ENCODE data around the gene CCL26.

CCL26 gene

DNA sequence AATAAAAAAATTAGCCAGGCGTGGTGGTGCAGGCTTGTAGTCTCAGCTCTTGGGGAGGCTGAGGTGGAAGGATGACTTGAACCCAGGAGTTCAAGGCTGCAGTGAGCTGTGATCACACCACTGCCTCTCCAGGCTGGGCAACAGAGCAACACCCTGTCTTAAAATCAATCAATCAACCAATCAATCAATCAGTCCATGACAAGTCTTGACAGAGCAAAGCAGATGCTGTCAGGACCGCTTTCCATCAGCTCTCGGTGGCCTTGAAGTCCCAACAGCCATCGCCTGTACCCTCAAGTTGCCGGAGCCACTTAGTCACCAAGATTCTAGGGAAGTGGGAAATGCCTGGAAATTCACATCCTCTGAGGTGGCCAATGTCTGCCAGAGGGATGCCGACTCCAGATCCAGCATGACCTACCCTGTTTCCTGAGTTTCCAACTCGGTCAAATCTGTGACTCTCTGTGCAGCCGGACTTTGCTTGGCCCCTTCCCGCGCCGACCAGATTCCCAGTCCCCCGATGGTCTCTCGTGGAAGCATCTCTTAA, 42.5 kb upstream of the CCL26 start:
- TF ChIP-seq, protein P1, sequence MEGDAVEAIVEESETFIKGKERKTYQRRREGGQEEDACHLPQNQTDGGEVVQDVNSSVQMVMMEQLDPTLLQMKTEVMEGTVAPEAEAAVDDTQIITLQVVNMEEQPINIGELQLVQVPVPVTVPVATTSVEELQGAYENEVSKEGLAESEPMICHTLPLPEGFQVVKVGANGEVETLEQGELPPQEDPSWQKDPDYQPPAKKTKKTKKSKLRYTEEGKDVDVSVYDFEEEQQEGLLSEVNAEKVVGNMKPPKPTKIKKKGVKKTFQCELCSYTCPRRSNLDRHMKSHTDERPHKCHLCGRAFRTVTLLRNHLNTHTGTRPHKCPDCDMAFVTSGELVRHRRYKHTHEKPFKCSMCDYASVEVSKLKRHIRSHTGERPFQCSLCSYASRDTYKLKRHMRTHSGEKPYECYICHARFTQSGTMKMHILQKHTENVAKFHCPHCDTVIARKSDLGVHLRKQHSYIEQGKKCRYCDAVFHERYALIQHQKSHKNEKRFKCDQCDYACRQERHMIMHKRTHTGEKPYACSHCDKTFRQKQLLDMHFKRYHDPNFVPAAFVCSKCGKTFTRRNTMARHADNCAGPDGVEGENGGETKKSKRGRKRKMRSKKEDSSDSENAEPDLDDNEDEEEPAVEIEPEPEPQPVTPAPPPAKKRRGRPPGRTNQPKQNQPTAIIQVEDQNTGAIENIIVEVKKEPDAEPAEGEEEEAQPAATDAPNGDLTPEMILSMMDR (IDR thresholded peaks at IDR 0.05; ENCODE audit: control insufficient read depth, extremely low read depth, insufficient read depth): no peak
- H3K4me3 ChIP-seq (ENCODE audit: low read depth, low read length): no peak overlapping the region
- no peak for DNase-seq (ENCODE audit: low read depth)

GRCh38 chr7:75813781-75814236, 41.8 kb upstream of the CCL26 start, which contains the start of gene CCL24:
Gene CCL24, minus strand, starts transcription at chr7:75813806. Its CDS starts 91 bp downstream, at chr7:75813715.
- no peak within 1 kb of the TSS for H3K4me3 ChIP-seq (ENCODE audit: low read depth, low read length)
- TF ChIP-seq, protein P1 (IDR thresholded peaks at IDR 0.05; ENCODE audit: control insufficient read depth, extremely low read depth, insufficient read depth): no peak
- DNase-seq (ENCODE audit: low read depth): no peak

- DNase-seq (ENCODE audit: low read depth): no peak
- H3K4me3 ChIP-seq (ENCODE audit: low read depth, low read length): no peak overlapping the region
- TF ChIP-seq, protein P1 (IDR thresholded peaks at IDR 0.05; ENCODE audit: control insufficient read depth, extremely low read depth, insufficient read depth): no peak
Observed at GRCh38 chr7:75813084-75813483, 41.1 kb upstream of the CCL26 start.

DNA sequence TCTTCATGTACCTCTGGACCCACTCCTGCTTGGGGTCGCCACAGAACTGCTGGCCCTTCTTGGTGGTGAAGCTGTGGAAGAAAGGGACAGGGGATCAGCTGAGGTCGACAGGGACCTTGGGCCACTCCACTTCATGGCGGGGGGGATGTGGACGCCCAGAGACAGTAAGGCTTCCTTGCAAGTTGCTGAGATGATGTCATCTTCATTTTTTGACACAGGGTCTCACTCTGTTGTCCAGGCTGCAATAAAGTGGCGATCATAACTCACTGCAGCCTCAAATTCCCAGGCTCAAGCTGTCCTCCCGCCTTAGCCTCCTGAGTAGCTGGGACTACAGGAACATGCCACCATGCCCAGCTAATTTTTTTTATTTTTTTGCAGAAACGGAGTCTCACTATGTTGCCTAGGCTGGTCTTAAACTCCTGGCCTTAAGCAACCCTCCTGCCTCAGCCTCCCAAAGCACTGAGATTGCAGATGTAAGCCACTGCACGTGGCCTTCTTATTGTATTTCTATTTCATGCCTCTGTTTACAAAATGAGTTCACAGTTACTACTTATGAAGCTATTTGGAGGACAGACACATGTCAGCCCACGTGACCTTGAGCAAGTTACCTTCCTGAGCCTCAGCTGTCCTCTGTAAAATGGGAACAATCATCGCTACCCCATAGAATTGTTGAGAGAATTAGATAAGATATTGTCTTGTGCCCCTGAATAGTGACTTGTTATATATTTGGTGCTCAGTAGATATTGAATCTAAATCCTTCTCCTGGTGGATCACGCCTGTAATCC, 40.1 kb upstream of the CCL26 start:
- no peak for DNase-seq (ENCODE audit: low read depth)
- TF ChIP-seq, protein P1 (IDR thresholded peaks at IDR 0.05; ENCODE audit: control insufficient read depth, extremely low read depth, insufficient read depth): no peak
- H3K4me3 ChIP-seq (ENCODE audit: low read depth, low read length): no peak overlapping the region

DNA sequence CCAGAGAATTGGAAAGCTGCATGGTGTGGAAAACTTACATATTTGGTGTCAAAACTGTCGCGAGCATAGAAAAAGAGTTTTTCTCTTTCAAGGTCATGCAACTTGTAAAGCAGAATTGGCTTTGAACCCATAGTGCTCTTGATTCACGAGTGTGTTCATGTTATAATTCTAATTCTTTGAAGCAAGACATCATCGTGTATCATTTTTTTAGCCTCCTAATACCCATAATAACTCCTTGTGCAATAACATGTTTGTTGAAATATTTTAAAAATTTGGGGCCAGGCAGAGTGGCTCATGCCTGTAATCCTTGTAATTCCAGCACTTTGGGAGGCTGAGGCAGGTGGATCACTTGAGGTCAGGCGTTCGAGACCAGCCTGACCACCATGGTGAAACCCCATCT, 37.4 kb upstream of the CCL26 start:
- no peak for DNase-seq (ENCODE audit: low read depth)
- TF ChIP-seq, protein P1 (IDR thresholded peaks at IDR 0.05; ENCODE audit: control insufficient read depth, extremely low read depth, insufficient read depth): no peak
- no peak overlapping the region for H3K4me3 ChIP-seq (ENCODE audit: low read depth, low read length)

- TF ChIP-seq, protein P1 (IDR thresholded peaks at IDR 0.05; ENCODE audit: control insufficient read depth, extremely low read depth, insufficient read depth): no peak
- no peak overlapping the region for H3K4me3 ChIP-seq (ENCODE audit: low read depth, low read length)
- peak; percentile 11 for DNase-seq (ENCODE audit: low read depth)
Observed at GRCh38 chr7:75808106-75808505, 36.1 kb upstream of the CCL26 start.

Measured in LNCaP clone FGC (cell line).